HL-60 (cell line): ENCODE results near the gene DLEC1.

Experiments used
- GABPA ChIP-seq: IDR thresholded peaks from 2 replicates; pipeline ENCODE4 v1.6.1; 2012; ENCODE audit warnings: low read depth
- TF ChIP-seq, protein P1 (sequence below): IDR thresholded peaks from one replicate; pipeline ENCODE4 v1.5.1; 2011; ENCODE audit warnings: low read length, control low read depth, inconsistent platforms; ENCODE audit not compliant: insufficient read depth
- TF ChIP-seq, protein P2 (sequence below): IDR thresholded peaks from 2 replicates; pipeline ENCODE4 v1.6.1; 2012; ENCODE audit warnings: low read depth; ENCODE audit not compliant: insufficient replicate concordance

DNA sequence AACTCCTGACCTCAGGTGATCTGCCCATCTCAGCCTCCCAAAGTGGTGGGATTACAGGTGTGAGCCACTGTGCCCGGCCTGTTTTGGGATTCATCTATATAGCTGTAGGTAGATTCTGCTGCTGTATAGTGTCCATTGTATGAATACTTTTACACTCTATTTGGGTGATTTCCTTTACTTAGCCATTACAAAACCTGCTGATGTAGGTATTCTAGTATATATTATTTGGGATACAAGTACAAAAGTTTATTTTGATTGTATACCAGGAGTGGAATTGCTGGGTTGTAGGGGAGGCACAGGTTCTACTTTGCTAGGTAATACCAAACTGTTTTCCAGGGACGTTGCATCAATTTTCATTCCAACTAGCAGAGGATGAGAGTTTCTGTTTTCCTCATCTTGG lies 116.8 kb downstream of the DLEC1 start:
- TF ChIP-seq, protein P1, sequence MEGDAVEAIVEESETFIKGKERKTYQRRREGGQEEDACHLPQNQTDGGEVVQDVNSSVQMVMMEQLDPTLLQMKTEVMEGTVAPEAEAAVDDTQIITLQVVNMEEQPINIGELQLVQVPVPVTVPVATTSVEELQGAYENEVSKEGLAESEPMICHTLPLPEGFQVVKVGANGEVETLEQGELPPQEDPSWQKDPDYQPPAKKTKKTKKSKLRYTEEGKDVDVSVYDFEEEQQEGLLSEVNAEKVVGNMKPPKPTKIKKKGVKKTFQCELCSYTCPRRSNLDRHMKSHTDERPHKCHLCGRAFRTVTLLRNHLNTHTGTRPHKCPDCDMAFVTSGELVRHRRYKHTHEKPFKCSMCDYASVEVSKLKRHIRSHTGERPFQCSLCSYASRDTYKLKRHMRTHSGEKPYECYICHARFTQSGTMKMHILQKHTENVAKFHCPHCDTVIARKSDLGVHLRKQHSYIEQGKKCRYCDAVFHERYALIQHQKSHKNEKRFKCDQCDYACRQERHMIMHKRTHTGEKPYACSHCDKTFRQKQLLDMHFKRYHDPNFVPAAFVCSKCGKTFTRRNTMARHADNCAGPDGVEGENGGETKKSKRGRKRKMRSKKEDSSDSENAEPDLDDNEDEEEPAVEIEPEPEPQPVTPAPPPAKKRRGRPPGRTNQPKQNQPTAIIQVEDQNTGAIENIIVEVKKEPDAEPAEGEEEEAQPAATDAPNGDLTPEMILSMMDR = no peak
- TF ChIP-seq, protein P2, sequence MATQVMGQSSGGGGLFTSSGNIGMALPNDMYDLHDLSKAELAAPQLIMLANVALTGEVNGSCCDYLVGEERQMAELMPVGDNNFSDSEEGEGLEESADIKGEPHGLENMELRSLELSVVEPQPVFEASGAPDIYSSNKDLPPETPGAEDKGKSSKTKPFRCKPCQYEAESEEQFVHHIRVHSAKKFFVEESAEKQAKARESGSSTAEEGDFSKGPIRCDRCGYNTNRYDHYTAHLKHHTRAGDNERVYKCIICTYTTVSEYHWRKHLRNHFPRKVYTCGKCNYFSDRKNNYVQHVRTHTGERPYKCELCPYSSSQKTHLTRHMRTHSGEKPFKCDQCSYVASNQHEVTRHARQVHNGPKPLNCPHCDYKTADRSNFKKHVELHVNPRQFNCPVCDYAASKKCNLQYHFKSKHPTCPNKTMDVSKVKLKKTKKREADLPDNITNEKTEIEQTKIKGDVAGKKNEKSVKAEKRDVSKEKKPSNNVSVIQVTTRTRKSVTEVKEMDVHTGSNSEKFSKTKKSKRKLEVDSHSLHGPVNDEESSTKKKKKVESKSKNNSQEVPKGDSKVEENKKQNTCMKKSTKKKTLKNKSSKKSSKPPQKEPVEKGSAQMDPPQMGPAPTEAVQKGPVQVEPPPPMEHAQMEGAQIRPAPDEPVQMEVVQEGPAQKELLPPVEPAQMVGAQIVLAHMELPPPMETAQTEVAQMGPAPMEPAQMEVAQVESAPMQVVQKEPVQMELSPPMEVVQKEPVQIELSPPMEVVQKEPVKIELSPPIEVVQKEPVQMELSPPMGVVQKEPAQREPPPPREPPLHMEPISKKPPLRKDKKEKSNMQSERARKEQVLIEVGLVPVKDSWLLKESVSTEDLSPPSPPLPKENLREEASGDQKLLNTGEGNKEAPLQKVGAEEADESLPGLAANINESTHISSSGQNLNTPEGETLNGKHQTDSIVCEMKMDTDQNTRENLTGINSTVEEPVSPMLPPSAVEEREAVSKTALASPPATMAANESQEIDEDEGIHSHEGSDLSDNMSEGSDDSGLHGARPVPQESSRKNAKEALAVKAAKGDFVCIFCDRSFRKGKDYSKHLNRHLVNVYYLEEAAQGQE = no peak
- no peak for TF ChIP-seq GABPA
